Breast epithelium (tissue), 4 donors: Measurements from ENCODE around the gene MEPE. TPM values are rescaled to one million over a fixed set of nuclear protein-coding genes. Genes with fewer than 3 reads are reported as not detected.

Experiments used
- DNase-seq, 2 donors: peaks; one replicate each; pipeline ENCODE4 v3.0.0-alpha.2; 2019; ENCODE audit warnings: low spot score in 2 of 2
- H3K27ac ChIP-seq, 2 donors: fragments of 200-600 bp; sonication (generic) in 1 of 2; one replicate each; pipeline ENCODE4 v1.5.1; 2016 to 2019; ENCODE audit warnings: mild to moderate bottlenecking in 1 of 2
- H3K27me3 ChIP-seq, 2 donors: fragments of 200-600 bp; sonication (generic) in 1 of 2; one replicate each; pipeline versions ENCODE4 v1.5.1 to v1.6.0; 2017 to 2019; ENCODE audit warnings: control low read depth in 1 of 2, mild to moderate bottlenecking in 1 of 2
- H3K36me3 ChIP-seq: fragments of 200-600 bp; one replicate; pipeline ENCODE4 v1.5.1; 2019
- H3K4me1 ChIP-seq, 2 donors: fragments of 200-600 bp; sonication (generic); one replicate each; pipeline ENCODE4 v1.5.1; 2016 to 2019; ENCODE audit warnings: control low read depth in 1 of 2
- H3K4me3 ChIP-seq, 3 donors: fragments of 200-600 bp; sonication (generic); 1 replicate in 2 of 3; 2 replicates in 1 of 3; pipeline ENCODE4 v1.5.1; 2016 to 2019; ENCODE audit warnings: mild to moderate bottlenecking in 3 of 3, moderate library complexity in 2 of 3
- H3K9me3 ChIP-seq, 2 donors: fragments of 200-600 bp; sonication (generic) in 1 of 2; one replicate each; pipeline ENCODE4 v1.5.1; 2016 to 2019; ENCODE audit warnings: control low read depth in 1 of 2
- CTCF ChIP-seq, 3 donors: fragments of 450-650 bp; IDR thresholded peaks; one replicate each; pipeline ENCODE4 v1.5.1; 2016 to 2017; ENCODE audit warnings: antibody characterized with exemption in 3 of 3, mild to moderate bottlenecking in 3 of 3, moderate library complexity in 3 of 3
- POLR2A ChIP-seq: fragments of 450-650 bp; IDR thresholded peaks from one replicate; pipeline ENCODE4 v1.6.1; 2016; ENCODE audit warnings: antibody characterized with exemption, mild to moderate bottlenecking, moderate library complexity
- POLR2AphosphoS5 ChIP-seq, 3 donors: sonication (generic); formaldehyde crosslinking; IDR thresholded peaks; one replicate each; pipeline ENCODE4 v1.6.1; 2017; ENCODE audit warnings: antibody characterized with exemption in 3 of 3
- intact Hi-C: fragments of 100-400 bp; cut with DNase I; formaldehyde crosslinking; loops from one replicate; pipeline ENCODE4 v1.15.1; 2023; ENCODE audit warnings: low total_unique reads
- total RNA-seq, 3 donors: library from RNA; depleted of rRNA; stranded (reverse); fragments of >200 nt; gene quantifications; one replicate each; pipeline ENCODE4 v1.1.0, GENCODE V29; 2016

The MEPE gene
- total RNA-seq, 3 donors from 2014 or later = not detected

GRCh38 chr4:87839592-87839946 is 6.8 kb downstream of the MEPE start:
- TF ChIP-seq POLR2A = no peak
- no peak for TF ChIP-seq POLR2AphosphoS5 (IDR thresholded peaks at IDR 0.05)
- no peak for TF ChIP-seq CTCF (IDR thresholded peaks at IDR 0.05)
- Histone ChIP-seq H3K27ac (no peak overlapping the region), H3K4me1 (no peaks in the 10 kb centered on the region), H3K27me3 (no peaks in the 10 kb centered on the region), H3K4me3 (no peak overlapping the region), H3K9me3 (no peaks in the 10 kb centered on the region), H3K36me3 (no peaks in the 10 kb centered on the region)
- DNase-seq = no peak
- intact Hi-C loops = no loop called here

- TF ChIP-seq POLR2AphosphoS5 (IDR thresholded peaks at IDR 0.05) = no peak
- H3K4me1 ChIP-seq = no peaks in the 10 kb centered on the region
- H3K36me3 ChIP-seq = no peaks in the 10 kb centered on the region
- H3K27me3 ChIP-seq = no peaks in the 10 kb centered on the region
- intact Hi-C loops = no loop called here
- no peaks in the 10 kb centered on the region for H3K9me3 ChIP-seq
- DNase-seq = no peak
- no peak overlapping the region for H3K27ac ChIP-seq
- H3K4me3 ChIP-seq = no peak overlapping the region
These were observed 7.4 kb downstream of the MEPE start for GRCh38 chr4:87840149-87840548.

- no peaks in the 10 kb centered on the region for H3K27me3 ChIP-seq
- no peak overlapping the region for H3K4me3 ChIP-seq
- no peaks in the 10 kb centered on the region for H3K9me3 ChIP-seq
- DNase-seq = no peak
- H3K4me1 ChIP-seq = no peaks in the 10 kb centered on the region
- no peaks in the 10 kb centered on the region for H3K36me3 ChIP-seq
- intact Hi-C loops = loop anchor here (2.0 kb wide), 1 partner anchor 41 kb away; no protein-coding TSS in a partner anchor
- no peak overlapping the region for H3K27ac ChIP-seq
- no peak for TF ChIP-seq POLR2AphosphoS5 (IDR thresholded peaks at IDR 0.05)
- TF ChIP-seq POLR2A = no peak
- TF ChIP-seq CTCF (IDR thresholded peaks at IDR 0.05) = no peak
These were observed 11.2 kb downstream of the MEPE start for GRCh38 chr4:87843936-87844335.

- no peak for DNase-seq
- no peak overlapping the region for H3K27ac ChIP-seq
- no peak for TF ChIP-seq POLR2AphosphoS5 (IDR thresholded peaks at IDR 0.05)
- TF ChIP-seq POLR2A = no peak
- no peak for TF ChIP-seq CTCF (IDR thresholded peaks at IDR 0.05)
- no peaks in the 10 kb centered on the region for H3K4me1 ChIP-seq
- no peaks in the 10 kb centered on the region for H3K9me3 ChIP-seq
- no peaks in the 10 kb centered on the region for H3K36me3 ChIP-seq
- H3K4me3 ChIP-seq = no peak overlapping the region
- no peaks in the 10 kb centered on the region for H3K27me3 ChIP-seq
- intact Hi-C loops = loop anchor here (2.0 kb wide), 1 partner anchor 42 kb away; no protein-coding TSS in a partner anchor
These were observed 11.7 kb downstream of the MEPE start for GRCh38 chr4:87844452-87844851.

GRCh38 chr4:87846226-87846625 is 13.5 kb downstream of the MEPE start:
- TF ChIP-seq CTCF (IDR thresholded peaks at IDR 0.05) (no peak), POLR2A (no peak), POLR2AphosphoS5 (IDR thresholded peaks at IDR 0.05) (no peak)
- intact Hi-C loops = no loop called here
- H3K36me3 ChIP-seq = no peaks in the 10 kb centered on the region
- no peaks in the 10 kb centered on the region for H3K4me1 ChIP-seq
- H3K9me3 ChIP-seq = no peaks in the 10 kb centered on the region
- no peak overlapping the region for H3K27ac ChIP-seq
- no peak overlapping the region for H3K4me3 ChIP-seq
- no peak for DNase-seq
- no peaks in the 10 kb centered on the region for H3K27me3 ChIP-seq
